Measurements from ENCODE around the gene LMNTD1.
"Not testable (repeated sequence)": the region's sequence is repeated elsewhere in the genome, so short reads cannot be mapped to it uniquely, and the experiment has no call there.

DNA sequence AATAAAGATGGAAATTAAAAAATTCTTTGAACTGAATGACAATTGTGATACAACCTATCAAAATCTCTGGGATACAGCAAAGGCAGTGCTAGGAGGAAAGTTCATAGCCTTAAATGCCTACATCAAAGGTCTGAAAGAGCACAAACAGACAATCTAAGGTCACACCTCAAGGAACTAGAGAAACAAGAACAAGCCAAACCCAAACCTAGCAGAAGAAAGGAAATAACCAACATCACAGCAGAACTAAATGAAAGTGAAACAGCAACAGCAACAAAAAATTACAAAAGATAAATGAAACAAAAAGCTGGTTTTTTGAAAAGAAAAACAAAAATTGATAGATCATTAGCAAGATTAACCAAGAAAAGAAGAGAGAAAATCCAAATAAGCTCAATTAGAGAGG, 42.4 kb upstream of the LMNTD1 start:
- TF ChIP-seq, protein P1, sequence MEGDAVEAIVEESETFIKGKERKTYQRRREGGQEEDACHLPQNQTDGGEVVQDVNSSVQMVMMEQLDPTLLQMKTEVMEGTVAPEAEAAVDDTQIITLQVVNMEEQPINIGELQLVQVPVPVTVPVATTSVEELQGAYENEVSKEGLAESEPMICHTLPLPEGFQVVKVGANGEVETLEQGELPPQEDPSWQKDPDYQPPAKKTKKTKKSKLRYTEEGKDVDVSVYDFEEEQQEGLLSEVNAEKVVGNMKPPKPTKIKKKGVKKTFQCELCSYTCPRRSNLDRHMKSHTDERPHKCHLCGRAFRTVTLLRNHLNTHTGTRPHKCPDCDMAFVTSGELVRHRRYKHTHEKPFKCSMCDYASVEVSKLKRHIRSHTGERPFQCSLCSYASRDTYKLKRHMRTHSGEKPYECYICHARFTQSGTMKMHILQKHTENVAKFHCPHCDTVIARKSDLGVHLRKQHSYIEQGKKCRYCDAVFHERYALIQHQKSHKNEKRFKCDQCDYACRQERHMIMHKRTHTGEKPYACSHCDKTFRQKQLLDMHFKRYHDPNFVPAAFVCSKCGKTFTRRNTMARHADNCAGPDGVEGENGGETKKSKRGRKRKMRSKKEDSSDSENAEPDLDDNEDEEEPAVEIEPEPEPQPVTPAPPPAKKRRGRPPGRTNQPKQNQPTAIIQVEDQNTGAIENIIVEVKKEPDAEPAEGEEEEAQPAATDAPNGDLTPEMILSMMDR (IDR thresholded peaks at IDR 0.05; ENCODE audit: insufficient read depth, low read length, poor library complexity, severe bottlenecking), result not testable (repeated sequence)
- TF ChIP-seq EZH2phosphoT487 (conservative IDR thresholded peaks at IDR 0.05; ENCODE audit: low read length), result not testable (repeated sequence)
